ENCODE measurements around the gene ANKRD9.

- no peak for TF ChIP-seq TAF1 (IDR thresholded peaks at IDR 0.05; ENCODE audit: low read depth)
- TF ChIP-seq REST (IDR thresholded peaks at IDR 0.05; ENCODE audit: low read depth), result no peak
- no peak for TF ChIP-seq RAD21 (IDR thresholded peaks at IDR 0.05; ENCODE audit: low read depth)
- no peak for TF ChIP-seq YY1 (IDR thresholded peaks at IDR 0.05; ENCODE audit: low read depth)
- TF ChIP-seq MAX (IDR thresholded peaks at IDR 0.05), result no peak
- no peak for TF ChIP-seq TEAD4 (IDR thresholded peaks at IDR 0.05)
- TF ChIP-seq TCF12 (IDR thresholded peaks at IDR 0.05; ENCODE audit: low read depth), result no peak
- TF ChIP-seq CEBPB (IDR thresholded peaks at IDR 0.05), result no peak
- no peak for TF ChIP-seq USF1 (IDR thresholded peaks at IDR 0.05)
Observed at GRCh38 chr14:102503641-102504327, 5.8 kb downstream of the ANKRD9 start.

Data from Ishikawa (cell line).